ENCODE measurements around the gene PTPRG. TPM values are rescaled to one million over a fixed set of nuclear protein-coding genes. Genes with fewer than 3 reads are reported as not detected.

PTPRG gene
- total RNA-seq, 4 donors from 2014 or later: 11.0 to 18.5 (median 14.9) TPM

- 87% methylated on average over 2 of the region's 2 CpGs for WGBS
- Histone ChIP-seq H3K4me3 (no peak overlapping the region), H3K9me3 (no peaks in the 10 kb centered on the region), H3K36me3 (no peaks in the 10 kb centered on the region), H3K4me1 (no peaks in the 10 kb centered on the region), H3K27me3 (no peaks in the 10 kb centered on the region), H3K27ac (no peak overlapping the region)
- DNase-seq (ENCODE audit: low spot score in 2 of 2): no peak
- TF ChIP-seq POLR2AphosphoS5 (IDR thresholded peaks at IDR 0.05) (no peak), CTCF (IDR thresholded peaks at IDR 0.05) (no peak), EP300 (IDR thresholded peaks at IDR 0.05) (no peak), POLR2A (IDR thresholded peaks at IDR 0.05) (no peak)
These were observed 491.0 kb downstream of the PTPRG start for GRCh38 chr3:62052331-62052730.

GRCh38 chr3:62056658-62057057, 495.3 kb downstream of the PTPRG start:
- Histone ChIP-seq H3K4me3 (no peak overlapping the region), H3K27ac (no peak overlapping the region), H3K27me3 (no peaks in the 10 kb centered on the region), H3K9me3 (no peaks in the 10 kb centered on the region), H3K4me1 (no peaks in the 10 kb centered on the region), H3K36me3 (no peaks in the 10 kb centered on the region)
- TF ChIP-seq POLR2AphosphoS5 (IDR thresholded peaks at IDR 0.05): no peak
- TF ChIP-seq EP300 (IDR thresholded peaks at IDR 0.05): no peak
- no peak for TF ChIP-seq POLR2A (IDR thresholded peaks at IDR 0.05)
- DNase-seq (ENCODE audit: low spot score in 2 of 2): no peak
- WGBS: 89% methylated on average over 5 of the region's 5 CpGs

- DNase-seq (ENCODE audit: low spot score in 2 of 2): no peak
- 85% methylated on average over 4 of the region's 4 CpGs for WGBS
These were observed 496.1 kb downstream of the PTPRG start for GRCh38 chr3:62057339-62058047.

GRCh38 chr3:62065985-62066693, 504.8 kb downstream of the PTPRG start:
- no peak overlapping the region for H3K27ac ChIP-seq
- DNase-seq (ENCODE audit: low spot score in 2 of 2): no peak
- H3K27me3 ChIP-seq: no peaks in the 10 kb centered on the region
- no peaks in the 10 kb centered on the region for H3K4me1 ChIP-seq
- WGBS: 73% methylated on average over 5 of the region's 5 CpGs
- H3K36me3 ChIP-seq: no peaks in the 10 kb centered on the region
- no peaks in the 10 kb centered on the region for H3K9me3 ChIP-seq
- TF ChIP-seq POLR2AphosphoS5 (IDR thresholded peaks at IDR 0.05): no peak
- no peak for TF ChIP-seq CTCF (IDR thresholded peaks at IDR 0.05)
- TF ChIP-seq POLR2A (IDR thresholded peaks at IDR 0.05): no peak
- no peak for TF ChIP-seq EP300 (IDR thresholded peaks at IDR 0.05)
- H3K4me3 ChIP-seq: no peak overlapping the region

More at GRCh38 chr3:62057339-62058047, 496.1 kb downstream of the PTPRG start:
- Histone ChIP-seq H3K27ac (no peak overlapping the region), H3K9me3 (no peaks in the 10 kb centered on the region), H3K4me3 (no peak overlapping the region), H3K36me3 (no peaks in the 10 kb centered on the region), H3K4me1 (no peaks in the 10 kb centered on the region), H3K27me3 (no peaks in the 10 kb centered on the region)
- no peak for TF ChIP-seq EP300 (IDR thresholded peaks at IDR 0.05)
- no peak for TF ChIP-seq POLR2AphosphoS5 (IDR thresholded peaks at IDR 0.05)
- no peak for TF ChIP-seq POLR2A (IDR thresholded peaks at IDR 0.05)
- TF ChIP-seq CTCF (IDR thresholded peaks at IDR 0.05): no peak

DNA sequence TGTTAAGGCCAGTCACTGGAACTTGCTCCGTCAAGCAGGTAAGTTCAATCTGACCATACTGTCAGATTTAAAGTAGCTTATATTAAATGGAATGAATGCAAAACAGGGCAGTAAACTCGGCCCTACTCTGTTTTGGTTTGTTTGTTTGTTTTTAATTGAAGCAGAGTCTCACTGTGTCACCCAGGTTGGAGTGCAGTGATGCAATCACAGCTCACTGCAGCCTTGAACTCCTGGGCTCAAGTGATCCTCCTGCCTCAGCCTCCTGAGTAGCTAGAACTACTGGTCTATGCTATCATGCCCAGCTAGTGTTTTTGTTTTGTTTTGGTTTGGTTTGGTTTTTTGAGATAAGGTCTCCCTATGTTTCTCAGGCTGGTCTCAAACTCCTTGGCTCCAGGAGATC, 507.0 kb downstream of the PTPRG start:
- 85% methylated on average over 2 of the region's 2 CpGs for WGBS
- TF ChIP-seq CTCF (IDR thresholded peaks at IDR 0.05) (no peak), POLR2AphosphoS5 (IDR thresholded peaks at IDR 0.05) (no peak)
- H3K9me3 ChIP-seq: no peaks in the 10 kb centered on the region
- H3K27me3 ChIP-seq: no peaks in the 10 kb centered on the region
- no peaks in the 10 kb centered on the region for H3K4me1 ChIP-seq
- no peak overlapping the region for H3K27ac ChIP-seq
- no peak overlapping the region for H3K4me3 ChIP-seq
- no peaks in the 10 kb centered on the region for H3K36me3 ChIP-seq
- no peak for DNase-seq (ENCODE audit: low spot score in 2 of 2)

All from suprapubic skin (tissue), 4 donors.